H9 (cell line): Measurements from ENCODE around the gene MBTPS1. TPM values are rescaled to one million over a fixed set of nuclear protein-coding genes. Genes with fewer than 3 reads are reported as not detected.
A peak's percentile ranks its signal among the peaks of the same experiment; 100 is the strongest.

ENCODE experiments used
- DNase-seq: peaks from one replicate; pipeline ENCODE4 v3.0.0-alpha.2; 2017
- H2AFZ ChIP-seq: one replicate; pipeline ENCODE4 v1.6.1; 2013; ENCODE audit warnings: mild to moderate bottlenecking, low read length, control low read depth, moderate library complexity
- H2AK5ac ChIP-seq: 2 replicates; pipeline ENCODE4 v1.6.1; 2013; ENCODE audit warnings: low read length, control low read depth, mixed read lengths; ENCODE audit not compliant: insufficient read length
- H2BK120ac ChIP-seq: one replicate; pipeline ENCODE4 v1.6.1; 2013; ENCODE audit warnings: low read depth, mild to moderate bottlenecking, low read length, control low read depth, inconsistent platforms; ENCODE audit not compliant: poor library complexity, severe bottlenecking
- H2BK12ac ChIP-seq: 2 replicates; pipeline ENCODE4 v1.6.1; 2013; ENCODE audit warnings: low read length, control low read depth, mixed read lengths, low read depth; ENCODE audit not compliant: insufficient read length
- H2BK15ac ChIP-seq: 2 replicates; pipeline ENCODE4 v1.6.1; 2013; ENCODE audit warnings: low read depth, low read length, control low read depth
- H2BK20ac ChIP-seq: one replicate; pipeline ENCODE4 v1.6.1; 2013; ENCODE audit warnings: low read depth, mild to moderate bottlenecking, low read length, control low read depth, inconsistent platforms; ENCODE audit not compliant: poor library complexity, severe bottlenecking
- H2BK5ac ChIP-seq: 2 replicates; pipeline ENCODE4 v1.6.1; 2013; ENCODE audit warnings: low read length, control low read depth, mixed read lengths; ENCODE audit not compliant: insufficient read length
- H3K14ac ChIP-seq: 2 replicates; pipeline ENCODE4 v1.6.1; 2013; ENCODE audit warnings: low read length, control low read depth; ENCODE audit not compliant: insufficient read depth
- H3K18ac ChIP-seq: 2 replicates; pipeline ENCODE4 v1.6.1; 2013; ENCODE audit warnings: low read depth, mild to moderate bottlenecking, mixed read lengths, low read length, control low read depth; ENCODE audit not compliant: insufficient read length
- H3K23ac ChIP-seq: 2 replicates; pipeline ENCODE4 v1.6.1; 2013; ENCODE audit warnings: low read length, control low read depth, mixed read lengths, low read depth; ENCODE audit not compliant: insufficient read length
- H3K23me2 ChIP-seq: 2 replicates; pipeline ENCODE4 v1.6.1; 2013; ENCODE audit warnings: low read depth, mild to moderate bottlenecking, mixed read lengths, low read length, control low read depth; ENCODE audit not compliant: insufficient read length, poor library complexity, severe bottlenecking
- H3K27ac ChIP-seq: 2 replicates; pipeline ENCODE4 v1.5.1; 2013; ENCODE audit warnings: low read length, control low read depth, mixed read lengths, low read depth; ENCODE audit not compliant: insufficient read length
- H3K27me3 ChIP-seq: 2 replicates; pipeline ENCODE4 v1.6.1; 2013; ENCODE audit warnings: low read length, control low read depth, inconsistent platforms; ENCODE audit not compliant: insufficient read depth
- H3K4ac ChIP-seq: 2 replicates; pipeline ENCODE4 v1.6.1; 2013; ENCODE audit warnings: low read depth, mild to moderate bottlenecking, control low read depth, inconsistent platforms, low read length, moderate library complexity
- H3K4me1 ChIP-seq: 2 replicates; pipeline ENCODE4 v1.6.1; 2013; ENCODE audit warnings: low read length, control low read depth, inconsistent platforms; ENCODE audit not compliant: insufficient read depth
- H3K4me2 ChIP-seq: 2 replicates; pipeline ENCODE4 v1.6.1; 2013; ENCODE audit warnings: low read length, control low read depth, mixed read lengths; ENCODE audit not compliant: insufficient read length, insufficient read depth
- H3K56ac ChIP-seq: 2 replicates; pipeline ENCODE4 v1.6.1; 2013; ENCODE audit warnings: low read depth, mild to moderate bottlenecking, mixed read lengths, low read length, control low read depth; ENCODE audit not compliant: insufficient read length
- H3K79me1 ChIP-seq: 2 replicates; pipeline ENCODE4 v1.6.1; 2013; ENCODE audit warnings: low read depth, mild to moderate bottlenecking, moderate library complexity, low read length, control low read depth, inconsistent platforms; ENCODE audit not compliant: insufficient read depth, poor library complexity, severe bottlenecking
- H3K79me2 ChIP-seq: 2 replicates; pipeline ENCODE4 v1.6.1; 2013; ENCODE audit warnings: low read length, control low read depth, inconsistent platforms; ENCODE audit not compliant: insufficient read depth
- H3K9ac ChIP-seq: 2 replicates; pipeline ENCODE4 v1.6.1; 2013; ENCODE audit warnings: low read length, control low read depth, mixed read lengths; ENCODE audit not compliant: insufficient read length; ENCODE audit errors: extremely low read depth
- H3K9me3 ChIP-seq: one replicate; pipeline ENCODE4 v1.6.1; 2013; ENCODE audit warnings: low read depth, low read length, inconsistent platforms; ENCODE audit not compliant: control insufficient read depth
- H3T11ph ChIP-seq: one replicate; pipeline ENCODE4 v1.6.1; 2013; ENCODE audit warnings: mild to moderate bottlenecking, low read length, control low read depth, inconsistent platforms
- H4K20me1 ChIP-seq: one replicate; pipeline ENCODE4 v1.6.1; 2013; ENCODE audit not compliant: control insufficient read depth, insufficient read length, insufficient read depth
- H4K5ac ChIP-seq: 2 replicates; pipeline ENCODE4 v1.6.1; 2013; ENCODE audit warnings: low read depth, mild to moderate bottlenecking, mixed read lengths, low read length, control low read depth; ENCODE audit not compliant: insufficient read length
- H4K8ac ChIP-seq: replicated peaks from 2 replicates; pipeline ENCODE4 v1.6.1; 2013; ENCODE audit warnings: low read length, control low read depth, mixed read lengths, low read depth; ENCODE audit not compliant: insufficient read length
- H4K91ac ChIP-seq: 2 replicates; pipeline ENCODE4 v1.6.1; 2013; ENCODE audit warnings: low read depth, mild to moderate bottlenecking, moderate library complexity, mixed read lengths, low read length, control low read depth; ENCODE audit not compliant: insufficient read length
- H3K27ac Mint-ChIP-seq, 3 experiments: 2 replicates in 2 of 3; 3 replicates in 1 of 3; pipeline ENCODE4 v1.8.0; 2020 to 2021; ENCODE audit warnings: mixed read lengths in 3 of 3, mild to moderate bottlenecking in 1 of 3, moderate library complexity in 1 of 3
- H3K27me3 Mint-ChIP-seq: 2 replicates; pipeline ENCODE4 v1.8.0; 2021; ENCODE audit warnings: low read depth, mild to moderate bottlenecking, moderate library complexity, mixed read lengths
- H3K36me3 Mint-ChIP-seq, 3 experiments: 2 replicates in 2 of 3; 3 replicates in 1 of 3; pipeline ENCODE4 v1.8.0; 2020 to 2021; ENCODE audit warnings: low read depth in 3 of 3, mixed read lengths in 3 of 3; ENCODE audit not compliant: insufficient read depth in 1 of 3
- H3K4me1 Mint-ChIP-seq, 2 experiments: 2 replicates each; pipeline ENCODE4 v1.8.0; 2020; ENCODE audit warnings: mixed read lengths in 2 of 2
- H3K4me3 Mint-ChIP-seq, 2 experiments: 2 replicates in 1 of 2; 3 replicates in 1 of 2; pipeline ENCODE4 v1.8.0; 2020 to 2021; ENCODE audit warnings: mild to moderate bottlenecking in 2 of 2, mixed read lengths in 2 of 2, moderate library complexity in 1 of 2
- H3K9me3 Mint-ChIP-seq, 2 experiments: 2 replicates in 1 of 2; 3 replicates in 1 of 2; pipeline ENCODE4 v1.8.0; 2020; ENCODE audit warnings: mild to moderate bottlenecking in 2 of 2, mixed read lengths in 2 of 2, moderate library complexity in 1 of 2
- WGBS: extraction: QIAGEN DNeasy Blood & Tissue Kit; methylation state at CpG from one replicate; pipeline ENCODE4 v1.1.7; 2013; ENCODE audit warnings: missing lambda C conversion rate, low lambda C conversion rate, mixed read lengths; ENCODE audit not compliant: insufficient read length; ENCODE audit errors: extremely low coverage; 5-methylcytosine and 5-hydroxymethylcytosine counted together
- total RNA-seq: library from RNA; stranded (reverse); gene quantifications from 2 replicates; pipeline ENCODE4 v1.2.1, GENCODE V29; 2021
- TF ChIP-seq, protein P1 (sequence below): fragments of 200-600 bp; sonication (generic); conservative IDR thresholded peaks from 3 replicates; pipeline ENCODE4 v1.8.0; 2021; ENCODE audit warnings: antibody characterized with exemption, mild to moderate bottlenecking

MBTPS1 gene
- total RNA-seq, 1 experiment from 2014 or later, result 48.7 TPM

GRCh38 chr16:84110527-84110926 lies 6.2 kb downstream of the MBTPS1 start:
- Histone ChIP-seq H3K23ac (no peak overlapping the region), H2BK20ac (no peak overlapping the region), H3K27ac (no peak overlapping the region), H3K4me2 (no peak overlapping the region), H3K14ac (no peak overlapping the region), H3K79me2 (peaks cover 27% of the 10 kb centered on the region; the same call in 1 of the 2 replicates), H3K9me3 (no peaks in the 10 kb centered on the region), H4K20me1 (no peaks in the 10 kb centered on the region), H4K91ac (no peak overlapping the region), H2BK12ac (no peak overlapping the region), H2AK5ac (no peak overlapping the region), H4K8ac (no peak overlapping the region), H3T11ph (no peak overlapping the region), H3K4ac (no peak overlapping the region), H2BK120ac (no peak overlapping the region), H3K27me3 (no peaks in the 10 kb centered on the region), H3K9ac (no peak overlapping the region), H3K79me1 (peaks cover 5% of the 10 kb centered on the region), H2BK15ac (no peak overlapping the region), H3K18ac (no peak overlapping the region), H3K56ac (no peak overlapping the region), H3K23me2 (no peaks in the 10 kb centered on the region), H2AFZ (no peak overlapping the region), H2BK5ac (no peak overlapping the region), H4K5ac (no peak overlapping the region), H3K4me1 (no peaks in the 10 kb centered on the region; the same call in 1 of the 2 replicates)
- TF ChIP-seq, protein P1, sequence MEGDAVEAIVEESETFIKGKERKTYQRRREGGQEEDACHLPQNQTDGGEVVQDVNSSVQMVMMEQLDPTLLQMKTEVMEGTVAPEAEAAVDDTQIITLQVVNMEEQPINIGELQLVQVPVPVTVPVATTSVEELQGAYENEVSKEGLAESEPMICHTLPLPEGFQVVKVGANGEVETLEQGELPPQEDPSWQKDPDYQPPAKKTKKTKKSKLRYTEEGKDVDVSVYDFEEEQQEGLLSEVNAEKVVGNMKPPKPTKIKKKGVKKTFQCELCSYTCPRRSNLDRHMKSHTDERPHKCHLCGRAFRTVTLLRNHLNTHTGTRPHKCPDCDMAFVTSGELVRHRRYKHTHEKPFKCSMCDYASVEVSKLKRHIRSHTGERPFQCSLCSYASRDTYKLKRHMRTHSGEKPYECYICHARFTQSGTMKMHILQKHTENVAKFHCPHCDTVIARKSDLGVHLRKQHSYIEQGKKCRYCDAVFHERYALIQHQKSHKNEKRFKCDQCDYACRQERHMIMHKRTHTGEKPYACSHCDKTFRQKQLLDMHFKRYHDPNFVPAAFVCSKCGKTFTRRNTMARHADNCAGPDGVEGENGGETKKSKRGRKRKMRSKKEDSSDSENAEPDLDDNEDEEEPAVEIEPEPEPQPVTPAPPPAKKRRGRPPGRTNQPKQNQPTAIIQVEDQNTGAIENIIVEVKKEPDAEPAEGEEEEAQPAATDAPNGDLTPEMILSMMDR, result no peak
- Mint-ChIP-seq H3K27me3 (no peaks in the 10 kb centered on the region), H3K27ac (peak overlapping the region in 2 of 3 experiments; percentile 73 to 85; a peak in 1 of 7 replicates), H3K4me1 (peaks cover 12 to 18% of the 10 kb centered on the region in 2 experiments), H3K36me3 (peaks cover 0 to 3% (median 0%) of the 10 kb centered on the region in 3 experiments; a peak in 1 of 7 replicates), H3K9me3 (no peaks in the 10 kb centered on the region), H3K4me3 (no peak overlapping the region)
- no peak for DNase-seq
- WGBS, result no CpG with 5 or more reads among the region's 3 CpGs
